TTC549 (cell line): ENCODE measurements around the gene NFYA.

Experiments
- FAIRE-seq: peaks from 2 replicates; lab custom pipeline; 2012; peaks lifted over from hg19 to GRCh38; lab: Jason Lieb, UNC

Gene NFYA

DNA sequence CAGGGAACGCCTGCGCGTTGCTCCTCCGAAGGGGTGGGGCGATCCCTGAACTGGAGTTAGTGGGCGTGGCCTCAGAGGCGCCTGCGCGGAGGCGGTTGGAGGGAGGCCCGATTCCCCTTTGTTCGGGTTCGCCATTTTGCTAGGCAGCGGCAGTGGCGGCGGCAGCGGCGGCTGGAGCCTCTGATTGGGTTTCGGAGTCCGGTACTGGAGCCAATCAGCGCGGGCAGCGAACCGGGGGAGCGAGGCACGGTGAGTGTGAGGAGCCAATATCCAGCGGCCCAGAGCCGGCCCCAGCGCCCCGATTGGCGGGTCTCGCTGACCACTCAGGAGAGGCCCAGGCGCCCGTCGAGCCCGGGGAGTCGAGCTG lies at the start of gene NFYA:
Gene NFYA (plus strand): TSS at position 139 of the 367 bp plus-strand sequence. CDS start 6,116 bp downstream, outside the sequence.
- no peak for FAIRE-seq

DNA sequence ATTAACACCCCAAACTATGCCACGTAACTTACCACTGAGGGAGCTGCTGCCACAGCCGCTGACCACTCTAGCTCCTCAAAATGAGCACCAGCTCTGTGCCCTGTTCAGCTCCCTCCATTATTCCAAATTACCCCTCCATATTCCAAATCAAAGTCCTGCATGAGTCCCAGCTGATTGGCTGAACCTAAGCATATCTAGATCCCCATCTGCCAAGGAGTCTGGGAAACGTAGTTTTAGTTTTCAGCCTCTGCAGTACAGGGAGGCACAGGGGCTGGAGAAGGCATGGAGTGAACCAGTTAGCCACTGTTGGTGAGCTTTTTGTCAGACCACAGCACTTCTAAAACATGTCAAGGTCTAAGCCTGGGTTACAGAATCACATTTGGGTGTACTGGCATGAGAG lies 49.7 kb upstream of the NFYA start:
- FAIRE-seq, result no peak

DNA sequence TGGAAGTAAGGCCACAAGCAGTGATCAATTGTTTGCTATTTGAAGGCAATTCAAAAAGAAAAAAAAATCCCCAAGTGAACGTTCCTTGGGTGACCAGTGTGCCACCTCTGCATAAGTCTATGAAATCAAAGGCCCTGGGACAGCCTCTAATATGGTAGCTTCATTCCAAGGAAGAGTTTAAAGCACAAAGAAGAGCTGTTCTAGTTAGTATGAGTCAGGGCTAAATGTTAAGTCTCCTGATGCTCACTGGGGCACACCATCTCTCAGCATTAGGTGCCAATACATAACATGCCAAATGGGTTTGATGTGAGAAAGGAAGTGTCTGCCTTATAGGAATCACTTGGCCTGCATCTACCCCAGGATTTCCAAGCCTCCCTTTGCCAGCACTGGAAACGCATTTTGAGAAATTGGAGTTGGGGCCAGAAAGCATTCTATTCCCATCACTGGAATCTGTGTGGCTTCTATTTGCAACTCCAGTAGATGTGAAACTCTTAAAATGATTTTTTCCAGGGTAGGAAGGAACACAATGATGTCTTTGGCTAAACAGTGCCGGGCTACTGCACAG lies 46.7 kb upstream of the NFYA start:
- FAIRE-seq, result no peak

DNA sequence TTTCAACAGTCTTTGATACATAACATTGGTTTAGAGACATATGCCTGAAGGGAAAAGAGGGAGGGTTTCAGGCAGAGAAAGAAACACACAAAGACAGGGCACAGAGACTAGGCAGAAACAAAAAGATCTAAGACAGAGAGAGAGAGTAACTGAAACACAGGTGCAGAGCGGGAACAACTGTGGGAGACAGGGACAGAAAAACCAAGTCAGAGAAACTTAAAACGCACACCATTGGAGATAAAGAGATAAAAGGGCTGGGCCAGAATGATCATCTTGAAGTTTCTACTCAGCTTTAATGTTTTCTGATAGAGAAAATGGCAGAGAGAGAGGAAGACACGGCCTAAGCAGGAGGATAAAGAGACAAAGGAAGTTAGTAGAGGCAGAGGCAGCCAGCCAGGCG lies 45.5 kb upstream of the NFYA start:
- no peak for FAIRE-seq

DNA sequence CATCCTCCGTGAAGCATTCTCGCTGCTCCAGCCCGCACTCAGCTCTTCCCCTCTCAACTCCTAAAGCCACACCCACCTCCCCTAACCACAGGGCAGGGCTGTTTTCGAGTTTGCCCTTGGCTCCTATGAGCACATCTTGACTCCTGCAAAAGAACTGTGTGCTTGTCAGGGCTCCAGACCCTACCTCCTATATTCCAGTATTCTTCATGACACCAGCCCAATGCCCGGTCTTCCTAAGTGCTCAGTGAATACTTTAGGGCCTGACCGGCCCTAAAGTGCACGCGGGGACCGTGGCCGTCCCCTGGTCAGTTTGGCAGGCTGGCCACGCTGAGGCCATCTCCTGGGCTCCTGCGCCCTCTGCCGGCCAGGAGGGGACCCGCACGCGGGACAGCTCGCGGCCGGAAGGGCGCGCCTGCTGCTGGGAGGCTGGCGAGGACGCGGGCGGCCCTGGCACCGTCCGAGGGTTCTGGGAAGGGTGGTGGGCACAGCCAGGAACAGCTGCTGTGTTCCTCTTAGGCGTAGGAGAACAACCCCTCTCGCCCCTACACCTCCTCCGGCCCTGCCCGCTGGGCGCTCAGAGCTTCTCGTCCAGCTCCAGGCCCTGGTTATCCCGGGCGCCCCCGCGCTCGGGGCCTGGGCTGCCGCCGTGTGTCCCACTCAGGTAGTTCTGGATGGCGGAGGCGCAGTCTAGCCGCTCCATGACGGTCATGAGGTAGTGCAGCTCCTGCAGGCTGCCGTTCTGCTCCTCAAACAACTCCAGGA lies 44.8 kb upstream of the NFYA start:
- FAIRE-seq, result no peak

DNA sequence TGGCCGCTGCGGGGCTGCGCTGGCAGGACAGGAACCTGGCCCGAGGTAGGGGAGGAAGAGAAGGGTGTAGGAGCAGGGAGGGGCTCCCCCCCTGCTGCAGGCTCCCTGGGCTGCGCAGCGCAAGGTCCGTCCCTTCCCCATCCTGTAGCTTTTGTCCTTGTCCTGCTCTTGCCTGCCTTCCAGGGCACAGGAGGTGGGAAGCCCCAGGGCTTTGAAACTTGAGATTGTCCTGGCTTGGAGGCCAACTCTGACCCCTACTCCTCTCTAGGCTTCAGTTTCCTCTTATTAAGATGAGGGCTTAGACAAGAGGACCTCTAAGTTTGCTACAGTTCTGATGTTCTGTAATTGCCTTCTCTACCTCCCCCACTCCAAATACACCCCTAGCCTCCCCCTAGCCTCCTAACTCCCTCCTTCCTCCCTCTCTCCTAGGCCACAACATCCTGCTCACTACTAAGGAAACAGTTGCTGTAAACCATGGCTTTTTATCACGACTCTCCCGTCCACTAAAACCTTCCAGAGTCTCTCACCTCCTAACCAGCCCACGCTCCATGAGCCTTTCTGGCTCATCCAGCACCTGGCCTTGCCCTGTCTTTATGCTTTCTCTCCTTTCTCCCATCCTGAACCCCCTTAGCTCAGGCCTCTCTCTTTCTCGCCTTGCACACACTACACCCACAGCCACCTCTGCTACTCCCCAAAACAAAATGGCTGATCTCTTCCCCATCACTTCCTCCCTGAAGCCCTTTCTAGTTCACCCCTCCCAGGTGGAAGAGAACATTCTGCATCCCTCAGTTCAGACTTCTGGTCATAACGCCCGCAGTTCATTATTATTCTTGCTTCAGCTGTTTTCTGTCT lies 44.0 kb upstream of the NFYA start:
- no peak for FAIRE-seq

DNA sequence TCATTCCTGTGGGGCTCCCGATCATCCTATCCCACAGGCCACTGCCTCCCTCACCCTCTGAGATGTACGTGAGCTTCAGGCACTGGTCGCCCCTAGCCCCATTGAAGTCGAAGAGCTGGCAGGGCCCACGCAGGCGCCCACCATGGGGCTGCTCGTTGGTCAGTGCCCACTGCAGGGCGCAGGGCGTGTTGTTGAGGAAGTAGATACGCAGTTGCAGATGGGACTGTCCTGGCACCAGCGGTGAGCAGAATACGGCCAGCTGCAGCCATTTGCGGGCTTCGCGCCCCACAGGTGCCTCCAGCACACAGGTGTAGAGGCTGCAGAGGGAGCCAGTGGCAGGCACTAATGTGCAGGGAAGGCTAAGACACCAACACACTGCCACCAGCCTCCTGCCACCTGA lies 39.9 kb upstream of the NFYA start:
- FAIRE-seq, result no peak

DNA sequence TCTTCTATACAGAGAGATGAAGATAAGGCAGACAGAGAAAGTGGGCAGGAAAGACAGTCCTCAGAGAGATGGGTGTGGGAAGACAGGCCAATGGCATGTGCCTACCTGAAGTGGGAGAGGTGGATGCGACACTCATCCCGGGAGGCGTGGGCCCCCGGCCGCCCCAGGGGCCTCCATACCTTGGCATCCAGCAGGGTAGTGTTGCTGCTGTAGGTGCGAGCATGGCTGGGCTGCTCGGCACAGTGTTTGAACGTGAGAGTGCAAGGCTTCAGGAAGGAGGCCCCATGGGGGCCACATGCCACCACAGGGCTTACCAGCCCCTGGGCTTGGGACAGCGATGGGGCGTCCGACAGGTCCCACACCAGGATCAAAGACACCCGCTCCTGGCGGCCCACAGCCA lies 39.0 kb upstream of the NFYA start:
- no peak for FAIRE-seq

DNA sequence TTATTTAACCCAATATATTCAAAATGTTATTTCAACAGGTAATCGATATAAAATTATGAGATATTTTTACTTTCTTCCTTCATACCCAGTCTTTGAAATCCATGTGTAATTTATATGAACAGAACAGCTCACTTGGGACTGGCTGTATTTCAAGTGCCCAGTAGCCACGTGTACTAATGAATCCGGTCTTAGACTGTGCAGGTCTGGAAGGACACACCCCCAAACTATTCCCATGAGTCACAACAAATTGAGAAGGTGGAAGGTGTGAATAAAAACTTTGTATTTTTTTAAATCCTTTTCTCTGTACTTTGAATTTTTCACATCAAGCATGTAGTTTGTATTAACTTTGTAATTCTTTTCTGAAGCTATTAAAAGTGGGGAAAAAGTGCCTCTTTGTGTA lies 36.6 kb upstream of the NFYA start:
- FAIRE-seq, result no peak

DNA sequence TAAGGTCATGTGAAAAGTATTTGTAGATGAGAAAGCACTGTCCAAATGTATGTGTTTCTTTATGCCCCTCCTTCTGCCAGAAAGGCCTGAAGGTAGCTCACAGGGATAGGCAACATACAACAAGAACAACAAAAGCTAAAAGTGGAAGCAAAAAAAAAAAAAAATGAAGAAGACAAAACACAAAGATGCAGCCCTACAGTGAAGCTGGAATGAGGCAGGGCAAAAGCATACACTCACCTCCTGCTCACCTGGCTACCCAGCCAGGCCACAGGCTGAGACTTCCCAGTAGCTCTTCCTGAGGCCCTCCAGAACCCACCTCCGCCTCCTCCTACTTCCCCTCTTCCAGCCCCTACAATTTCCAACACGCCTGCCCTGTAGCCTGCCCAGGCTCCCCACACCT lies 36.2 kb upstream of the NFYA start:
- no peak for FAIRE-seq

DNA sequence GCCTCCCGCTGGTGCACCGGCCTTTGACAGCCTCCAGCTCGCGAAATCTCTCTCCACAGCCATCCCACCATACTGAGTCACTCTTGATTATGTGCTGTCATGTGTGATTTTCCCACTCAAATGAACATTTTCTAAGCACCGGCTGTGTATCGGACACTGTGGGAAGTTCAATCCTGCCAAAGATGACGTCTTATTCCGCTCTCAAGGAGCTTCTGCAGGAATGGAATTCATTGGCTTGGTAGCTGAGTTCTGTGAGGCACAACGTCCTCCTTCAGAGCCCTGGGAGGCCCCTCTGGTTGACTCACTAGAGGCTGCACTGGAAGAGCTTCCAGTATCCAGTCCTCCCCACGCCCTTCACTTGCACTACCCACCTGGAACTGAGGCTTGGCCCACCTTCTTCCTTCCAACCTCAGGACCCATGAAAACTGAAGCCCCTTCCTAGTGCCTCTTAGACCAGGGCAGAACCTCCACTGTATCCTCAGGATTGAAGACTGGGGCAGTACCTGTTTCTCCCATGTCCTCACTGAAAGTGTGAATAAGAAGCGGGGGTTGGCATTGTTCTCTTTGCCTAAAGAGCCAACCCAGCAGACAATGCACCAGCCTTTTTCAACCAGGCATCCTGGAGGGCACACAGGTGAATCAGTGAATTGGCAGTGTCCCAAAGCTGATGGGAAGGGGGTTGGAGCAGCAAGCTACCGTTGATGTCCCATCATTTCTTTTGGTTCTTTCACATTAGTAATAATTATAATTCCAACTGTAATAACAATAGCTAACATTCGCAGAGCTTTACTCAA lies 35.5 kb upstream of the NFYA start:
- no peak for FAIRE-seq

DNA sequence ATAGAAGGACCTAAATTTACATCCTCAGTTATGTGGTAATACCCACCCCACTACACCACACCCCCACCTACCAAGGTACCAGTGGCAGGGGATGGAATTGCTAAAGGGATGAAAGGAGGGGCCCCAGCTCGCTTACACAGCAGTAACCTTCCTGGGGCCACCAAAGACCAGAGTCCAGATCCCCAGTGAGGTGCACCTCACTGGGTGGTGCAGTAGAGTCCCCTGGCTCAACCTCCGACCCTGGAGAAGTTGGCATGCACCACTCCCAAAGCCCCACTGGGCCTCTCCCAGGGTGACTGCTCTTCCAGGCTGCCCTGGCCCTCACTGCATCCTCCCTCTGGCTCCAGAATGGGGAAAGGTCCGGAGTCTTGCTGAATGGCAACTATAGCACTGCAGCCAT lies 34.6 kb upstream of the NFYA start:
- no peak for FAIRE-seq

DNA sequence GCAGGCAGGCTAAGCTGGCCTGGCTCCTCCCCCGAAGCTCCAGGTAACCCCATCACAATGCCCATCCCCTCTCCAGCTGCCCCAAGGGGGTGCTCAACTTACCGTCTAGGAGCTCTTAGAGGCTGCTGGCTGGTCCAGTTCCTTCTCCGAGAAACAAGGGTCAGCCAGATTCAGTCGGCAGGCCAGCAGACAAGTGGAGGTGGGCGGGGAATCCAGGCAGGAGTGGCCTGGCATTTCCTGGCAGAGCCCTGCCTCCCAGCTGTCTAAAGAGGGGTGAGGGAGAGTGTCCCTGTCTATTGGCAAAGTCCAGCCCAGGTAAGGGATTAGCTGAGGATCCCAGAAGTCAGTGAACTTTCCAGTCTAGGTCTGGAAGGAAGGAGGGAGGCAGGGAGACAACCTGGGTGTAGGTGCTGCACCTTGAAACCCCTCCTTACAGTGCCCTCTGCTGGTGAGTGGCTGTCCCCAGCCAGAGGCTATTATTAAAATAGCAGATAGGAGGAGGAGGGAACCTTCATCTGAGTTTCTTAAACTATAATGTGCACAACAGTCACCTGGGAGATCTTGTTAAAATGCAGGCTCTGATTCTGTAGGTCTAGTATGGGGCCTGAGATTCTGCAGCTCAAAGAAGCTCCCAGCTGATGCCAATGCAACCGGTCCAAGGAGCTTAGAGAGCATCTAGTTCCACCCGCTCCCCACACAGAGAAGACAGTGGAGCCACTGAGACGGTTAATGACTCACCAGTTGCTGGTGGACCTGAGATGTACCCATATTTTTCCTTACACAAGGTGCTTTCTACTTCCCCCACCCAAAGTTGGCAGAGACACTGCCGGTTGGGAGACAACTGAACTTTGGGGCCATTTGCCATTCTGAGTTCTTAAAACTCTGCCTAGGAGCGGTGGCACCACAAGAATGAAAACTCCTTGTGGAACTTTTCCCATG lies 33.4 kb upstream of the NFYA start, which contains the start of gene UNC5CL:
Gene UNC5CL (minus strand): TSS at position 162 of the 939 bp plus-strand sequence. CDS start 4,147 bp downstream, outside the sequence.
- FAIRE-seq, result no peak

DNA sequence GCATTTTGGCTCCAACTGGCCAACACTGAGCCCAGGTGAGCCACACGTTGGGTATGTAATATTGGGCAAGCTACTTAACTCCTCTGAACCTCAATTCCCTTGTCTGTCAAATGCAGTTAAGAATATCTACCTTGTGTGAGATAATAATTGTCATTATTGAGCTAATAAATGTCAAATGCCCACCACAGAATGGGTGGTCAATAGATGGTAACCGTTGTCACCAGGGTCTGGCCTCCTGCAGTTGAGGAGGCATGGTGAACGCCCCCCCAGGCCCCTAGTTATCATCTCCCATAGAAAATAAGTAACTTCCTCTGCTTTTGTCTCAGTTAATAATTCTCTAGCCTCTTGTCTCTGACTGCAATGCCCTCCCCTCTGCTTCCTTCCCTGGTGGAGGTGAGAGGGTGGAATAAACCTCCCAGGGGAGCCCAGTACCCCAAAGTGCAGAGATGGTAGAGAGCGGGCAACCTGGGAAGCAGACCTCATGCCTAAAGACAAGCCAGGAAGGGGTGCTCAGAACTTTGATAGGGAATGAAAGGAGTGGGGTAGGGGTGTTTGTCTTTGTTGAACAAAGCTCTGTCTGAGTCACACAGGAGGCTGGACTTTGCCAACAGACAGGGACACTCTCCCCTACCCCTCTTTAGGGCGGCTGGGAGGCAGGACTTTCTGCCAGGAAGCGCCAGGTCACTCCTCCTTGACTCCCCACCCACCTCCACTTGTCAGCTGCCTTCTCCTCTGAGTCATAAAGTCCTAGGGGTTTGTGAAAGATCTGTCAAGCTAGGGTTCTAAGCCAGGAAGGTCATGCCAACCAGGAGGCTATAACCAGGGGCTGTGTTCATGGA lies 32.5 kb upstream of the NFYA start:
- no peak for FAIRE-seq

DNA sequence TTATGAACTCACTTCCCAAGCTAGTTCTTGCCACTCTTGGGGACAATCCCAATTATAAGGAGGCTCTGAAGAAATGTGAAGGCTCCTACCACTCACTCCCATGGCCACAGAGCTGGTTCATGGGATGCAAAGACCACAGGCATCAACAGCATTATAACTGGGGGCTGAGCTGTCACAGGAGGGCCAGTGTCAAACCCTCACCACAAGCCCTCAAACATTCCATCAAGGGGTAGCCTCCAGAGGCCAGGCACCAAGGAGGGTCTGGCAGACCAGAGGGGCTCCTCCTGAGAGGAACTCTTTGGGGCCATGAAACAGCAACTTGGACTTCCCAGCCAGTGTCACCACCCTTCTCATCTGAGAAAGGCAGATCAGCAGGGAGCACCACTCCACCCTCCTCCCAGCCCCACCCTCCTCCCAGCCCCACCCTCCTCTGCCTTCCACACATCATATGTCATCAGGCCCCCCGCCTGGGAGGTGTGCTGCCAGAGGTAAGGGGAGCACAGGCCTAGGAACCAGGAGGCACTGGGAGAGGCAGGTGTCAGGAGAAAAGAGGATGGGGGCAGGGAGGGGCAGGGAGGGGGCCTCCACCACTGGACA lies 31.7 kb upstream of the NFYA start:
- no peak for FAIRE-seq

DNA sequence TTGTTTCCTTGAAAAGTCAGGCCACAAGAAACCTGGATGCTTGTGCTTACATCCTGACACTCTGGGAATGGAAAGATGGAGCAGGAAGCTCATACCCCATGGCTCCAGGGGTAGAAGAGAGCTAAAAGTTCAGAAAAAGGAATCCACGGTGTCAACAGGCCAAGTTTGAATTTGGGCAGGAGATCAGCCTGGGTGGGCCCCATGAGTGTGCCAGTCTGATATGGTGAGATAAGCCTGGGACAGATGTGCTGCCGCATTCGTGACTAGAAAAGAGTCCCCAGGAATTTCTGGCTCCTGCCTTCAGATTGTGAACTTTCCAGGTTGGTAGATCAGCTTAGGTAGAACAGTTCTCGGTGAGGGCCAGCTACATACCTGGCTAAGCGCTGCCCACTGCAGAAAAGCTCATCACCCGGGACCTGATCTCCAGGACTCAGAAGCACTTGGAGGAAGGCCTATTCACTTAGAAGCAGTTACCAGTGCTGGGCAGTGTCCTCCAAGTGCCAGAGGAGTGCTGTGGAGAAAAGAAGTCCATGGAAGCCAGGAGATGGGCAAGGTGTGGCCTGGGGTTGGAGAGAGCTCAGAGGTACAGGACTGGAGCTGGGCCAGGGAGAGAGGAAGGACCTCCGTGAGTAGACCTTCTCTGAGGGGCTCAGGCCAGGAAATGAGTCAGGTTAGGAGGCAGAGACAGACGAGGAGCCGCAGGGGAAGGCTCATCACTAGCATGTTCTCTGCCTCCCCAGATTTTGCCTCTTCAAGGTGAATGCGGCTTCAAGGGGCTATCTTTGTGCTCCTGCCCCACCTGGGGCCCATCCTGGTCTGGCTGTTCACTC lies 30.3 kb upstream of the NFYA start, which contains the start of gene TSPO2:
Gene TSPO2 (plus strand): TSS at position 242 of the 830 bp plus-strand sequence. CDS start 519 bp downstream, at position 761.
- no peak for FAIRE-seq

DNA sequence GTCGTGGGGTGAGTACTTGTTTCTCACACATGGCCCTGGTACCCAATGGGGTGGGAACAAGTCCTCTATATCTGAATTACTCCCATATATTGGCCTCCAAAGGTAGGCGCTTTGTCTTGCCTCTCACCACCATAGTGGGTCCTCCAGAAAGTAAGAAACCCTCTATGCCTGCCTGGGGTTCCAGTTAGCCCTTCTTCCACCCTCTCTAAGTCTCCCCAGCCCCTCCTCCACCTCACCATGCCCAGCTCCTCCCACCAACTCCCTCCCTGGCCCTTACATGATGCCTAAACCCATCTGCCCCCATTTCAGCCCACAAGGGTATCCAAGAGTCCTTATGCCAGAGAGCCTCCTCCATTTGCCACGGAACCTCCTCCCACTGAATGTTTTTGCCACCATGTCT lies 29.6 kb upstream of the NFYA start:
- FAIRE-seq, result no peak

DNA sequence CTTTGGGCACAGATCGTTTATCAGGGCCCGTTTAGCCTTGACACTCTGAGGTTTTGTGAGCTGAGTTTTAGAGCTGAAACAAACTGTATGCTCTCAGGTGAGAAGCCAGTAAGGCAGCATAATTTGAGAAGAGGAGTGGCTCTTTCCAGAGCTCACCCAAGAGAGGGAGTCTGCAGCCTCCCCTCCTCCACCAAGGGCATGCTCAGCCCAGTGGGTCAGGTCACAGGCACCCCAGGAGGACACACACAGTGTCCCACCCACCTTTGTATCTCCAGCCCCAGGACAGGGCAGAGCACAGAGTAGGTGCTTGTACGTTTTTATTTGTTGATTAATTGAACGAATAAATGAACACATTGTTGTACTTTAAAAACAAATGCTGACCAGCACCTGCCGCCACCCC lies 27.1 kb upstream of the NFYA start:
- FAIRE-seq, result no peak

DNA sequence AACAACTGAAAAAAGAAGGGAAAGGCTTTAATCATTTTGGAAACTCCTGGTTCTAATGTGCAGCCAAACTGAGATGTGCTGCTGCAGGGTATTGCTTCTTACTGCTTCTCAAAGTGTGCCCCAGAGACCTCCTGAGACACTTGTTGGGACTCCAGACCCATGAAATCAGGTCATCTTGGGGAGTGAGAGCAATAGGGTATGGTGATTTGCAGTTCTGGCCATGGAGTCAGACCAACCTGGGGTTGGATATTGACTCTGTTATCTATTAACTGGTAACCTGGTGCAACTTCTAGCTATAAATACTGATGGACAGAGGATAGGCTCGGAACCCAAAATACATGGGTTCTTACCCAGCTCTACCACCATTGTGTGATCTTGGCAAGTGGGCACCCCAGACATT lies 26.7 kb upstream of the NFYA start:
- no peak for FAIRE-seq
